ENCODE data around the gene NAPB.
"Not testable (repeated sequence)": the region's sequence is repeated elsewhere in the genome, so short reads cannot be mapped to it uniquely, and the experiment has no call there.

The NAPB gene

DNA sequence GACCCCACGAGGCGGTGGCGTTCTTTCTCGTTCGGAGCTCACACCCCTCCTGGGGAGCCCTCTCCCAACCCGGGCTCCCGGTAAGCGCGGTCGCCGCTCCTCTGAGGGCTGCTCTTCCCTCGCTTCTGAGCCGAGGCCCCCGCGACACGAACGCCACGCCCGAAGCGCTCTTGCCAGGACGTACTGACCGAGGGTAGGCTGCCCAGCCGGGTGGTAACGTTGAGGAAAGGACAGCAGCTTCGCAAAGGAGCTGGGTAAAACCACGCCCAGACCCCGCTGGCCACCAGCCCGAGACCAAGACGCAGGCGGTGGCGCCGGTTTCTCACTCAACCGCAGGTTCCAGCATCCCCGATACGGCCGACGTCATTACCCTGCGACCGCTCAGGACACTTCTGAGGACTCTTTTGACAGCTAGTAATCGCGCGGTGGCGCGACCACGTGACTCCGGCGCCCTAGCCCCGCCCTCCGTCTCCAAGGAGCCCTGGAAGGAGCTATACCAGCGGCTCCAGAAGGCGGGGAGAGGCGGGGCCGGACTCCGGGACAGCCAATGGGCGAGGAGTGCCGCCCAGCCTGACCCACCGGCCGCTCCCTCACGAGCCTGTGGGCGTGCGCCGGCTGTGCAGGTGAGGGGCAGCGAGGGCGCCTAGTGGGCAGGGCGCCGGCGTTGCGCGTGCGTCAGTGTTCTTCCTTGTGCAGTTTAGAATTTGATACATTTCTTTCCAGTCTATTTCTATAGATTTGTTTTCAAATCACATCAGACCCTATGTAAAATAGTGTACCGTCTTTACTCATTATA lies 63.3 kb downstream of the NAPB start:
- FAIRE-seq, result no peak

DNA sequence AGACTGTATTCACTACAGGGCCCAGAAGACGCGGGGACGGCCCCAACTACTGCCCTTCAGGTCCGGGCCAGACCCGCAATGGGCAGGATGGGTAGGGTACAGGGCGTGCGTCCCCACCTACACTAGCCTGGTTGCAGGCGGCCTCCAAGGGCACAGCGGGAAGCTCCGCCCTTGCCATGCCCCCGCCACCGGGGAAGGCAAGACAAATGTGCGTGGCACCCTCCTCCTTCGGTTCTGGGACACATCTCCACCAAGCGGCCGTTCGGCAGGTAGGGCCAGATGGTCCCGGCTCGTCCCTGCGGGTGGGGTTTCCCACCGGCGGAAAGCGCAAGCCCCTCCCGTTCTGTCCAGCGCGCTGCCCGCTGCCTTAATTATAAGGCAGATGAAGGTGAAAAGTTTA lies 65.1 kb downstream of the NAPB start:
- FAIRE-seq, result no peak
- TF ChIP-seq, protein P1, sequence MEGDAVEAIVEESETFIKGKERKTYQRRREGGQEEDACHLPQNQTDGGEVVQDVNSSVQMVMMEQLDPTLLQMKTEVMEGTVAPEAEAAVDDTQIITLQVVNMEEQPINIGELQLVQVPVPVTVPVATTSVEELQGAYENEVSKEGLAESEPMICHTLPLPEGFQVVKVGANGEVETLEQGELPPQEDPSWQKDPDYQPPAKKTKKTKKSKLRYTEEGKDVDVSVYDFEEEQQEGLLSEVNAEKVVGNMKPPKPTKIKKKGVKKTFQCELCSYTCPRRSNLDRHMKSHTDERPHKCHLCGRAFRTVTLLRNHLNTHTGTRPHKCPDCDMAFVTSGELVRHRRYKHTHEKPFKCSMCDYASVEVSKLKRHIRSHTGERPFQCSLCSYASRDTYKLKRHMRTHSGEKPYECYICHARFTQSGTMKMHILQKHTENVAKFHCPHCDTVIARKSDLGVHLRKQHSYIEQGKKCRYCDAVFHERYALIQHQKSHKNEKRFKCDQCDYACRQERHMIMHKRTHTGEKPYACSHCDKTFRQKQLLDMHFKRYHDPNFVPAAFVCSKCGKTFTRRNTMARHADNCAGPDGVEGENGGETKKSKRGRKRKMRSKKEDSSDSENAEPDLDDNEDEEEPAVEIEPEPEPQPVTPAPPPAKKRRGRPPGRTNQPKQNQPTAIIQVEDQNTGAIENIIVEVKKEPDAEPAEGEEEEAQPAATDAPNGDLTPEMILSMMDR (IDR thresholded peaks at IDR 0.05; ENCODE audit: insufficient read depth, missing control alignments), result no peak
- no peak for DNase-seq (ENCODE audit: insufficient read length, low spot score)

More for the DNA sequence above, 63.3 kb downstream of the NAPB start:
- TF ChIP-seq, protein P1 (IDR thresholded peaks at IDR 0.05; ENCODE audit: insufficient read depth, missing control alignments), result no peak
- peak; percentile 34 for DNase-seq (ENCODE audit: insufficient read length, low spot score)

DNA sequence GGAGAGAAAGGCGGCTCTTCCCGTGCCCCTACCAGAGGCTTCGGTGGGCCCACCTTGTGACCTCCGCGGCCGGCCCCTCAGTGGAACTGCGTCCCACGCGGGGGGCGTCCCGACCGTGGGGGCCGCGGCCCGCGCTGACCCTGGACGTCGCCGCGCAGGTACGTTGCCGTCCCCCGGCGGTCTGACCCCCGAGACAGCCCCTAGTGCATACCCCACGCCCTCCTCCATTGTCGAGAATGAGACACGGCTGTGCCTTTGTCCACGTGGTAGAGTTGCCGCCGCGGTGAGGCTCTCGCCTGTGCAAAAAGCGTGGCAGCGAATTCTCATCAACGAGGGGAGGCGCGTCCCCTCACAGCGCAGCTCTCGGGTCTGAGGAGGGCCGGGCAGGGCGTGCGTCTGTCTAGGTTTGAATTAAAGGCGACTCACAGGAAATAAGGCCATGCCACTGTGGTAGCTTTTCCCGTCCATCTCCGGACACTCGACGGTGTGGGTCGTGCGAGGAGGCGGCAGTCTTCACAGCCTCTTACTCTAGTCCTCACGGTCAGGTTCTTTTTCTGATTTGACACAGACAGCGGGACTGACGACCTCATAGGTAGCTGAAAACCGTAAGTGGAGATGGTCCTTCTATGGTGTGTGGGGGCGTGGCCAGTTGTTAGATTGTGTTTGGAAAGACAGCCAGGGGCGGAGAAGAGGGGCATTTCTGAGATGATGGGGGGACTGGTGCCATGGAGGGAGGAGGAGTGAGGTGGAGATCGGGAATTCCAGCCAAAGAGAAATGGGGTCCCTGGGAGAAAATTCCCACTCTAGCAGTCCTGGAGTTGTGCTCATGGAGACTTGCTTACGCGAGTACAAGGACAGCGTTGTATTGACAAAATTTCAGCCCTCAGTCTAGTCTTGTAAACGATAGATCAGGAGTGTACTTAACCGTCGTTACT lies 70.1 kb downstream of the NAPB start:
- FAIRE-seq, result no peak
- TF ChIP-seq, protein P1 (IDR thresholded peaks at IDR 0.05; ENCODE audit: insufficient read depth, missing control alignments), result no peak
- DNase-seq (ENCODE audit: insufficient read length, low spot score), result no peak

GRCh38 chr20:23350196-23350903 lies 70.9 kb downstream of the NAPB start, which contains the start of gene NXT1:
TSS of gene NXT1 (plus strand) at chr20:23350791. CDS start at chr20:23354042, 3,251 bp downstream.
- TF ChIP-seq, protein P1 (IDR thresholded peaks at IDR 0.05; ENCODE audit: insufficient read depth, missing control alignments), result no peak
- FAIRE-seq, result no peak
- DNase-seq (ENCODE audit: insufficient read length, low spot score), result peak; percentile 35

DNA sequence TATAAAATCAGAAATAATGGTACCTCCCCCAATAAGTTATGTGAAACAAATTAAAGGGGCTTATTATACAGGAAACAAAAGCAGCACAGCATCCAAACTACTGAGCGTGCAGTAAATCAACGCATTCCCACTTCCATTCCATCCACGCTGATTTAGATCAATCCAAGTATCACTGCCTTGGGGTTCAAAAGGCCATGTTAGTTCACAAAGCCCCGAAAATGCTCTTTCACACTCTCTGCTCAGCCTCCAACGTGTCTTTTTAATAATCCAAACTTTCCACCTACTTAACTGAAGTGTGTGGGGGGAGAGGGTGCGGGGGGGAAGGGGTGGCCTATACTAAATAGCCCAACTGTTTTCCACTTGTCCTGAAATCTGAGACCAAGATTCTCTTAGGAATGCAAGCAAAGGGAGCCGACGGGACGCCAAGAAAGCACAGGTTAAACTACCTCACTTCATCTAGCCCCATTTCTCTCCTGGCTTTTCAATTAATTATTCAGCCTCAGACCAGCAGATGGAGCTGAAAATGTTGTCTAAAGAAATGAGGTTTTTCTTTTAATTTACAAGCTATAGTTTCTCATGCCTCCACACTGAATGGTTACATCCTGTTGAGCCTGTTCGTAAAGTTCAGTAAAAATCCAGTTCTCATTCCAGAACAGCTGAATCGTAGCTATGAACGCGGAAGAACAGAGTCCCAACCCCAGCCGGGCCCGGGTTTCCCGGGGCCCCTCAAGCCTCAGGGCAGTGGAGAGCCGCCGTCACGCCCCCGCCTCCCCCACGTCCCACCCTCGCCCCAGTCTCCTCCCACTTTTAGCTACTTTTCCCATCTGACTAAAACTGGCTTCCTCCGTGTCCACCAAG lies 71.7 kb downstream of the NAPB start:
- DNase-seq (ENCODE audit: insufficient read length, low spot score), result no peak
- TF ChIP-seq, protein P1 (IDR thresholded peaks at IDR 0.05; ENCODE audit: insufficient read depth, missing control alignments), result peak; percentile 31
- no peak for FAIRE-seq

DNA sequence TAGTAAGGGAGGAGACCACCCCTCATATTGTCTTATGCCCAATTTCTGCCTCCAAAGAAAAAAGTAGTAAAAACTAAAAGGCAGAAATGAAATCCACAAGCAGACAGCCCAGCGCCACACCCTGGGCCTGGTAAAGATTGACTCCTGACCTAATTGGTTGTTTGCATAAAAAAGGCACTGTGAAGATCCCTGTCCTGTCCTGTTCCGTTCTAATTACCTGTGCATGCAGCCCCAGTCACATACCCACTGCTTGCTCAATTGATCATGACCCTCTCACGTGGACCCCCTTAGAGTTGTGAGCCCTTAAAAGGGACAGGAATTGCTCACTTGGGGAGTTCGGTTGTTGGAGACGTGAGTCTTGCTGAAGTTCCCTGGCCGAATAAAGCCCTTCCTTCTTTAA lies 72.8 kb downstream of the NAPB start:
- not testable (repeated sequence) for DNase-seq (ENCODE audit: insufficient read length, low spot score); FAIRE-seq

All from D721Med (cell line).